ENCODE data around the gene STOM. TPM values are rescaled to one million over a fixed set of nuclear protein-coding genes. Genes with fewer than 3 reads are reported as not detected.

The STOM gene
- polyA plus RNA-seq, 3 donors: 23.8 to 66.9 (median 63.8) TPM

GRCh38 chr9:121349009-121349408, 21.0 kb downstream of the STOM start:
- H3K27me3 ChIP-seq (ENCODE audit: control insufficient read depth in 2 of 2, insufficient read depth in 2 of 2, low read length in 2 of 2): no peaks in the 10 kb centered on the region
- peaks cover 35 to 68% of the 10 kb centered on the region in 2 donors for H3K36me3 ChIP-seq (replicated peaks in 1 of 2; ENCODE audit: control insufficient read depth in 1 of 2, insufficient read depth in 2 of 2, low read length in 2 of 2)
- Mint-ChIP-seq H3K27ac (no peak overlapping the region), H3K4me3 (no peak overlapping the region), H3K36me3 (peaks cover 47 to 63% of the 10 kb centered on the region in 2 donors), H3K27me3 (ENCODE audit: low read depth in 3 of 3) (no peaks in the 10 kb centered on the region), H3K9me3 (no peaks in the 10 kb centered on the region), H3K4me1 (peaks cover 25% of the 10 kb centered on the region)
- DNase-seq: no peak
- H2AFZ ChIP-seq (ENCODE audit: insufficient read depth, low read depth, low read length, poor library complexity, severe bottlenecking): no peak overlapping the region
- no peak overlapping the region for H3K27ac ChIP-seq (ENCODE audit: low read depth in 1 of 2, low read length in 2 of 2)
- H3K79me2 ChIP-seq (ENCODE audit: insufficient read depth, low read length): no peaks in the 10 kb centered on the region
- WGBS (ENCODE audit: insufficient coverage): 83% methylated on average over 4 of the region's 8 CpGs
- no peak for TF ChIP-seq CTCF (IDR thresholded peaks at IDR 0.05)
- H3K4me1 ChIP-seq (ENCODE audit: control insufficient read depth in 1 of 2, insufficient read depth in 2 of 2, low read length in 2 of 2): peaks cover 20 to 25% of the 10 kb centered on the region in 2 donors
- no peak overlapping the region for H3K4me3 ChIP-seq (replicated peaks in 1 of 3; ENCODE audit: low read depth in 2 of 3, low read length in 3 of 3)
- no peak overlapping the region for H3K9ac ChIP-seq (ENCODE audit: insufficient read depth, low read length, poor library complexity, severe bottlenecking)
- H4K20me1 ChIP-seq (ENCODE audit: insufficient read depth, low read length): no peaks in the 10 kb centered on the region
- H3K4me2 ChIP-seq (replicated peaks; ENCODE audit: extremely low read depth, low read length, poor library complexity, severe bottlenecking): no peak overlapping the region
- no peaks in the 10 kb centered on the region for H3K9me3 ChIP-seq (replicated peaks in 1 of 2; ENCODE audit: control insufficient read depth in 1 of 2, insufficient read depth in 1 of 2, low read length in 2 of 2)
- intact Hi-C loops (cut with micrococcal nuclease): no loop called here

- Histone ChIP-seq H3K79me2 (ENCODE audit: insufficient read depth, low read length) (no peaks in the 10 kb centered on the region), H3K4me2 (replicated peaks; ENCODE audit: extremely low read depth, low read length, poor library complexity, severe bottlenecking) (no peak overlapping the region), H3K27me3 (ENCODE audit: control insufficient read depth in 2 of 2, insufficient read depth in 2 of 2, low read length in 2 of 2) (no peaks in the 10 kb centered on the region), H4K20me1 (ENCODE audit: insufficient read depth, low read length) (no peaks in the 10 kb centered on the region), H3K9ac (ENCODE audit: insufficient read depth, low read length, poor library complexity, severe bottlenecking) (no peak overlapping the region), H3K4me1 (ENCODE audit: control insufficient read depth in 1 of 2, insufficient read depth in 2 of 2, low read length in 2 of 2) (peaks cover 14 to 18% of the 10 kb centered on the region in 2 donors), H2AFZ (ENCODE audit: insufficient read depth, low read depth, low read length, poor library complexity, severe bottlenecking) (no peak overlapping the region), H3K9me3 (replicated peaks in 1 of 2; ENCODE audit: control insufficient read depth in 1 of 2, insufficient read depth in 1 of 2, low read length in 2 of 2) (no peaks in the 10 kb centered on the region), H3K4me3 (replicated peaks in 1 of 3; ENCODE audit: low read depth in 2 of 3, low read length in 3 of 3) (no peak overlapping the region), H3K27ac (ENCODE audit: low read depth in 1 of 2, low read length in 2 of 2) (no peak overlapping the region), H3K36me3 (replicated peaks in 1 of 2; ENCODE audit: control insufficient read depth in 1 of 2, insufficient read depth in 2 of 2, low read length in 2 of 2) (peaks cover 40 to 76% of the 10 kb centered on the region in 2 donors)
- DNase-seq: no peak
- H3K27me3 Mint-ChIP-seq (ENCODE audit: low read depth in 3 of 3): peaks cover 0 to 3% (median 0%) of the 10 kb centered on the region in 3 donors
- H3K27ac Mint-ChIP-seq: no peak overlapping the region
- H3K9me3 Mint-ChIP-seq: no peaks in the 10 kb centered on the region
- peaks cover 17% of the 10 kb centered on the region for H3K4me1 Mint-ChIP-seq
- no peak overlapping the region for H3K4me3 Mint-ChIP-seq
- peaks cover 54 to 70% of the 10 kb centered on the region in 2 donors for H3K36me3 Mint-ChIP-seq
- intact Hi-C loops (cut with micrococcal nuclease): no loop called here
- 80% methylated on average over 2 of the region's 3 CpGs for WGBS (ENCODE audit: insufficient coverage)
- TF ChIP-seq CTCF (IDR thresholded peaks at IDR 0.05): no peak
These were observed 21.8 kb downstream of the STOM start for GRCh38 chr9:121348221-121348620.
